GM04504 (cell line): ENCODE measurements around the gene HSPA12A.

Experiments
- DNase-seq: peaks from one replicate; pipeline ENCODE4 v3.0.0-alpha.2; 2012; ENCODE audit warnings: low read depth

HSPA12A gene

GRCh38 chr10:116626815-116627214, 115.6 kb downstream of the HSPA12A start:
- DNase-seq: no peak

DNA sequence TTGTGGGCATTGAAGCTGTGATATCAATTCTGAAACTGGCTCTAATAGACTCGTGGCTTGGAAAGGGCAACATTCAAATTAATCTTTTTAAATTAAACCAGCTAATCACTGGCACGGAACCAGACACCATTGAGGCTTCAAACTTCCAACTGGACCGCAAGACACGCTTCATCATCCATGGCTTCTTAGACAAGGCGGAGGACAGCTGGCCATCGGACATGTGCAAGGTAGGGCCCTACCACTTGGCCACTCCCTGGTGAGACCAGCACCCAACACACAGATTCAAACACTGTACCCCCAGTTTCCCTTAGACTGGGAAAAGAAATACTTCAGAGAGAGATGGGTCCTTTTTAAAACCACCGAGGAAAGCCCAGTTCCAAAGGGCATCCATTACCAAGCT, 116.5 kb downstream of the HSPA12A start:
- no peak for DNase-seq

GRCh38 chr10:116621934-116622655, 120.3 kb downstream of the HSPA12A start:
- no peak for DNase-seq

DNA sequence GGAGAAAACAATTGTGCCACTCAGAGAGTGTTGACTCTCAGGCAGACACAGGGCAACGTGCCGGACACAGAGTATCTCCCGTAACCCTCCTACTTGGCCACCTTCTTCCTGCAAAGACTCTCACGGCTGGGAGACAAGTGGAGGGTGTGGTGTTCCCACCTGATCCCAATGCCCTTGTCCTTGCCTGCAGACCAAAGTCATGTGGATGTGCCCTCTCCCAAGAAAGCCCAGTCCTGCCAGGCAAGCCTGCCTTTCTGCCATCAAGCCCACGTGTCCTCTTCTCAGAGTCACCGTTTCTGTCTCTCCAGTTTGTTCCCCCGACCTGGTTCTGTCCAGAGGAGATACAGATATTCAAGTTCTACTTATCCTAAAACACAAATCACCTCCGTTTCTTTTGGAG, 120.9 kb downstream of the HSPA12A start:
- DNase-seq: no peak
